Sigmoid colon (tissue), 4 donors: ENCODE measurements around the gene ADCY7.

Experiments used
- EP300 ChIP-seq, 4 donors: sonication (generic); formaldehyde crosslinking; IDR thresholded peaks; one replicate each; pipeline ENCODE4 v1.6.1; 2017; ENCODE audit warnings: antibody characterized with exemption in 4 of 4
- POLR2A ChIP-seq, 2 donors: fragments of 450-650 bp; IDR thresholded peaks; one replicate each; pipeline ENCODE4 v1.6.1; 2016; ENCODE audit warnings: antibody characterized with exemption in 2 of 2, mild to moderate bottlenecking in 2 of 2, moderate library complexity in 2 of 2
- POLR2AphosphoS5 ChIP-seq, 4 donors: sonication (generic); formaldehyde crosslinking; IDR thresholded peaks; one replicate each; pipeline ENCODE4 v1.6.1; 2017; ENCODE audit warnings: antibody characterized with exemption in 4 of 4
- TF ChIP-seq, protein P1 (sequence below), 4 experiments: fragments of 450-650 bp in 3 of 4; fragments of 200-600 bp in 1 of 4; IDR thresholded peaks; one replicate each; pipeline ENCODE4 v1.5.1; 2016 to 2019; ENCODE audit warnings: antibody characterized with exemption in 4 of 4, mild to moderate bottlenecking in 3 of 4, moderate library complexity in 2 of 4

DNA sequence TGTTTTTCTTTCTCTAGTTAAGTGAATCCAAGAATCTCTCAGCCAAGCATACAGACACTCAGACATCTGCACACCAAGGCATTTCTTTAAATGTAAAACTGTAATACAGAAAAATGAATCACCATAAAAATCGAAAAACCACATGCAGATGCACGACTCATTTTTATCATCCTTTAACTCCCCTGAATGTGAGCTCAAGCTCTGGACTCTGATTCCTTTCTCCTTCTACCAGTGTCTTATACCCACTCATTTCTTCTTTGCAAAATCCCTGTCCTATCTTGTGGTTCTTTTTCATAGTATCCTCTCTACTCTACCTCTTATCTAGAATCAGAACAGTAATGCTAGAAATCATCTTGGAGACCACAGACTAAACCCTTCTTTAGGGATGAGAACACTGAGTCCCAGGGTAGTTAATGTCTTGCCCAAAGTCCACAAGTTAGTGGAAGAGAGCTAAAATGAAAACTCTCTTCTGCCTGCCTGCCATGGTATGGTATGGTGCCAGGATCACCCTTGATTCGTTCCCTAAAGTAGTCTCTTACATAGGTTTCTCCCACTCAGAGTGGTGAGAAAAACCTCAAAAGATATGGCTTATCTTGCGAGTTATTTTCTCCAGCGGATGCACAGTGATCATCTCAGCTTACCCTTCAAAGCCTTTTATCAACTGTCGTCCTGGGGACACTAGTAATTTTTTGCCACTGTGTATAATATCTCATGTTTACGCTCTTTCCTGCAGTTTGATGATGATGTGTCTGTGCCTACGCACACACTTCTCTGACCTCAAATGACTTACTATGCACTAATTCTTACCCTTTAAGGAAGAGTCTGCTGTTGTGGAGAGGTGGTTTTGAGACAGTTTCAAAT lies 72.2 kb downstream of the ADCY7 start:
- TF ChIP-seq POLR2A (IDR thresholded peaks at IDR 0.05) (no peak), POLR2AphosphoS5 (IDR thresholded peaks at IDR 0.05) (no peak), EP300 (IDR thresholded peaks at IDR 0.05) (no peak)
- TF ChIP-seq, protein P1, sequence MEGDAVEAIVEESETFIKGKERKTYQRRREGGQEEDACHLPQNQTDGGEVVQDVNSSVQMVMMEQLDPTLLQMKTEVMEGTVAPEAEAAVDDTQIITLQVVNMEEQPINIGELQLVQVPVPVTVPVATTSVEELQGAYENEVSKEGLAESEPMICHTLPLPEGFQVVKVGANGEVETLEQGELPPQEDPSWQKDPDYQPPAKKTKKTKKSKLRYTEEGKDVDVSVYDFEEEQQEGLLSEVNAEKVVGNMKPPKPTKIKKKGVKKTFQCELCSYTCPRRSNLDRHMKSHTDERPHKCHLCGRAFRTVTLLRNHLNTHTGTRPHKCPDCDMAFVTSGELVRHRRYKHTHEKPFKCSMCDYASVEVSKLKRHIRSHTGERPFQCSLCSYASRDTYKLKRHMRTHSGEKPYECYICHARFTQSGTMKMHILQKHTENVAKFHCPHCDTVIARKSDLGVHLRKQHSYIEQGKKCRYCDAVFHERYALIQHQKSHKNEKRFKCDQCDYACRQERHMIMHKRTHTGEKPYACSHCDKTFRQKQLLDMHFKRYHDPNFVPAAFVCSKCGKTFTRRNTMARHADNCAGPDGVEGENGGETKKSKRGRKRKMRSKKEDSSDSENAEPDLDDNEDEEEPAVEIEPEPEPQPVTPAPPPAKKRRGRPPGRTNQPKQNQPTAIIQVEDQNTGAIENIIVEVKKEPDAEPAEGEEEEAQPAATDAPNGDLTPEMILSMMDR (IDR thresholded peaks at IDR 0.05): no peak
